T-cell (primary cell): Measurements from ENCODE around the gene TMEM39B. TPM values are rescaled to one million over a fixed set of nuclear protein-coding genes. Genes with fewer than 3 reads are reported as not detected.

ENCODE experiments used
- ATAC-seq, 4 experiments: fragments of 200-7000 bp in 3 of 4; fragments of 150-1000 bp in 1 of 4; cut with Tn5 transposase; replicated peaks in 1 of 4; 1 replicate in 3 of 4; 2 replicates in 1 of 4; pipeline ENCODE4 v1.10.0; 2021; ENCODE audit warnings: moderate library complexity in 3 of 4, mild to moderate bottlenecking in 2 of 4, moderate number of reproducible peaks in 1 of 4
- CTCF ChIA-PET, 2 donors: fragments of 300-600 bp; sonication (Branson Sonifier 250); formaldehyde crosslinking; loops; one replicate each; lab custom pipeline; 2022; ENCODE audit warnings: antibody characterized with exemption in 2 of 2; lab: Charles Lee
- POLR2A ChIA-PET, 2 donors: fragments of 300-600 bp; sonication (Branson Sonifier 250); formaldehyde crosslinking; loops; one replicate each; lab custom pipeline; 2022; ENCODE audit warnings: antibody characterized with exemption in 2 of 2; lab: Charles Lee
- DNase-seq, 35 experiments: peaks; one replicate each; pipeline versions ENCODE4 v3.0.0 to v3.0.0-alpha.2; 2013 to 2023
- H3K27ac ChIP-seq: one replicate; pipeline ENCODE4 v1.5.1; 2013; ENCODE audit warnings: low read length
- H3K27me3 ChIP-seq, 2 experiments: replicated peaks in 1 of 2; 1 replicate in 1 of 2; 2 replicates in 1 of 2; pipeline versions ENCODE4 v1.6.1 to v1.7.0; 2013; ENCODE audit warnings: low read length in 1 of 2, mixed read lengths in 1 of 2; ENCODE audit not compliant: control insufficient read depth in 2 of 2, insufficient read depth in 2 of 2; ENCODE audit errors: extremely low read depth in 1 of 2
- H3K36me3 ChIP-seq, 2 donors: 1 replicate in 1 of 2; 2 replicates in 1 of 2; pipeline versions ENCODE4 v1.6.1 to v1.7.0; 2013; ENCODE audit warnings: low read length in 1 of 2; ENCODE audit not compliant: control insufficient read depth in 2 of 2, insufficient read depth in 1 of 2; ENCODE audit errors: extremely low read depth in 1 of 2
- H3K4me1 ChIP-seq, 2 experiments: 1 replicate in 1 of 2; 2 replicates in 1 of 2; pipeline versions ENCODE4 v1.6.1 to v1.7.0; 2013; ENCODE audit warnings: low read length in 2 of 2, mixed read lengths in 1 of 2; ENCODE audit not compliant: insufficient read depth in 2 of 2, control insufficient read depth in 1 of 2; ENCODE audit errors: extremely low read depth in 1 of 2
- H3K4me3 ChIP-seq, 2 donors: 1 replicate in 1 of 2; 2 replicates in 1 of 2; pipeline versions ENCODE4 v1.5.1 to v1.7.0; 2013; ENCODE audit warnings: mild to moderate bottlenecking in 2 of 2, low read length in 1 of 2, moderate library complexity in 1 of 2; ENCODE audit not compliant: control insufficient read depth in 1 of 2; ENCODE audit errors: extremely low read depth in 1 of 2
- H3K9me3 ChIP-seq: 2 replicates; pipeline ENCODE4 v1.7.0; 2013
- H3K27ac Mint-ChIP-seq, 2 donors: one replicate each; pipeline ENCODE4 v1.8.0; 2020 to 2021; ENCODE audit warnings: mild to moderate bottlenecking in 2 of 2, mixed read lengths in 2 of 2
- H3K27me3 Mint-ChIP-seq, 2 donors: one replicate each; pipeline ENCODE4 v1.8.0; 2021 to 2022; ENCODE audit warnings: mixed read lengths in 2 of 2
- H3K36me3 Mint-ChIP-seq: one replicate; pipeline ENCODE4 v1.8.0; 2021; ENCODE audit warnings: mixed read lengths
- H3K4me1 Mint-ChIP-seq, 3 donors: one replicate each; pipeline ENCODE4 v1.8.0; 2020 to 2022; ENCODE audit warnings: mixed read lengths in 3 of 3, mild to moderate bottlenecking in 1 of 3
- H3K4me3 Mint-ChIP-seq, 3 donors: one replicate each; pipeline ENCODE4 v1.8.0; 2020 to 2022; ENCODE audit warnings: mild to moderate bottlenecking in 3 of 3, mixed read lengths in 3 of 3, moderate library complexity in 3 of 3
- H3K9me3 Mint-ChIP-seq, 3 donors: one replicate each; pipeline ENCODE4 v1.8.0; 2020 to 2022; ENCODE audit warnings: mixed read lengths in 3 of 3
- WGBS: methylation state at CpG from one replicate; pipeline ENCODE4 v1.1.5; 2013; ENCODE audit warnings: missing lambda C conversion rate; ENCODE audit not compliant: insufficient coverage; 5-methylcytosine and 5-hydroxymethylcytosine counted together
- total RNA-seq, 35 experiments: library from RNA in 6 of 35; stranded (reverse) in 6 of 35; fragments of 120-200 nt in 1 of 35; gene quantifications; one replicate each; pipeline versions ENCODE4 v1.2.1 to v1.2.4 and lab custom pipeline; 2013 to 2026

The TMEM39B gene
- total RNA-seq (10 to 100 TPM; 14.5 to 28.1 (median 24.5) TPM), total RNA-seq (lab: John Stamatoyannopoulos, UW) (5.9 to 16.9 (median 10.8) reads per million in 29 experiments)
- total RNA-seq (2013): 5.7 TPM

GRCh38 chr1:32072622-32073298 is at the start of gene TMEM39B:
TMEM39B (plus strand) TSS chr1:32072939; CDS start chr1:32073048, 109 bp downstream.
- DNase-seq: peak; percentile 85 to 97 (median 93)
- H3K27ac ChIP-seq: peak within 1 kb of the TSS; percentile 71
- peaks cover 36 to 43% (median 39%) of the 10 kb centered on the region in 3 donors for H3K4me1 Mint-ChIP-seq
- peak within 1 kb of the TSS; percentile 87 to 93 for H3K27ac Mint-ChIP-seq
- peak; percentile 85 to 91 (median 86) for ATAC-seq
- ChIA-PET CTCF (interaction anchor here (0.6 to 1.8 kb wide), 11 partner anchors 10 to 335 kb away, joined by 3 to 18 read pairs (median 6); partner anchors contain the start of genes ADGRB2 (in 1 of the 2), KPNA6 (in 1 of the 2) and MARCKSL1 (in 1 of the 2)), POLR2A (interaction anchor here (0.5 to 1.0 kb wide), 8 partner anchors 34 to 321 kb away, joined by 3 to 4 read pairs (median 3); partner anchors contain the start of genes BSDC1 (in 1 of the 2) and KPNA6 (in 1 of the 2))
- H3K27me3 ChIP-seq: no peaks in the 10 kb centered on the region
- no peaks in the 10 kb centered on the region for H3K27me3 Mint-ChIP-seq
- H3K9me3 ChIP-seq: no peaks in the 10 kb centered on the region
- WGBS: under 1% methylated on average over 66 of the region's 67 CpGs
- peaks cover 7 to 17% of the 10 kb centered on the region in 2 donors for H3K36me3 ChIP-seq
- H3K36me3 Mint-ChIP-seq: peaks cover 15% of the 10 kb centered on the region
- peak within 1 kb of the TSS; percentile 81 to 83 for H3K4me3 ChIP-seq
- H3K4me1 ChIP-seq: peaks cover 10 to 24% of the 10 kb centered on the region in 2 experiments
- H3K4me3 Mint-ChIP-seq: peak within 1 kb of the TSS; percentile 80 to 95 (median 86)
- H3K9me3 Mint-ChIP-seq: no peaks in the 10 kb centered on the region

- Mint-ChIP-seq H3K36me3 (peaks cover 12% of the 10 kb centered on the region), H3K4me1 (peaks cover 57 to 73% (median 67%) of the 10 kb centered on the region in 3 donors), H3K27ac (no peak overlapping the region), H3K9me3 (no peaks in the 10 kb centered on the region), H3K27me3 (no peaks in the 10 kb centered on the region), H3K4me3 (no peak overlapping the region)
- no peak overlapping the region for H3K27ac ChIP-seq
- no peaks in the 10 kb centered on the region for H3K27me3 ChIP-seq
- H3K4me3 ChIP-seq: no peak overlapping the region
- peaks cover 0 to 11% of the 10 kb centered on the region in 2 donors for H3K36me3 ChIP-seq
- H3K4me1 ChIP-seq: peaks cover 0 to 55% of the 10 kb centered on the region in 2 experiments
- DNase-seq (no peak), ATAC-seq (no peak)
- H3K9me3 ChIP-seq: no peaks in the 10 kb centered on the region
- 100% methylated on average over 1 of the region's 3 CpGs for WGBS
- CTCF ChIA-PET: interaction anchor here in 1 of 2 donors (0.6 to 1.1 kb wide), 3 partner anchors 19 to 88 kb away, joined by 3 to 4 read pairs (median 3); no protein-coding TSS in a partner anchor
- POLR2A ChIA-PET: interaction anchor here in 1 of 2 donors (1.1 kb wide), 1 partner anchor 30 kb away, joined by 3 read pairs; no protein-coding TSS in a partner anchor
These were observed 49.4 kb upstream of the TMEM39B start for GRCh38 chr1:32023351-32023750.

GRCh38 chr1:32025515-32025914 is 47.2 kb upstream of the TMEM39B start:
- H3K4me3 Mint-ChIP-seq: no peak overlapping the region
- DNase-seq (no peak), ATAC-seq (no peak)
- Histone ChIP-seq H3K4me1 (peaks cover 0 to 39% of the 10 kb centered on the region in 2 experiments), H3K27me3 (no peaks in the 10 kb centered on the region), H3K9me3 (no peaks in the 10 kb centered on the region), H3K4me3 (no peak overlapping the region), H3K27ac (no peak overlapping the region), H3K36me3 (peaks cover 0 to 11% of the 10 kb centered on the region in 2 donors)
- 64% methylated on average over 2 of the region's 6 CpGs for WGBS
- H3K9me3 Mint-ChIP-seq: no peaks in the 10 kb centered on the region
- ChIA-PET CTCF (no interaction called here), POLR2A (interaction anchor here in 1 of 2 donors (0.6 kb wide), 2 partner anchors 19 to 104 kb away, joined by 3 to 5 read pairs; no protein-coding TSS in a partner anchor)
- H3K36me3 Mint-ChIP-seq: peaks cover 22% of the 10 kb centered on the region
- H3K4me1 Mint-ChIP-seq: peaks cover 59 to 72% (median 65%) of the 10 kb centered on the region in 3 donors
- H3K27ac Mint-ChIP-seq: no peak overlapping the region
- H3K27me3 Mint-ChIP-seq: no peaks in the 10 kb centered on the region

GRCh38 chr1:32028746-32029145 is 44.0 kb upstream of the TMEM39B start:
- no peak for ATAC-seq
- Histone ChIP-seq H3K4me3 (no peak overlapping the region), H3K4me1 (peaks cover 0 to 25% of the 10 kb centered on the region in 2 experiments), H3K36me3 (peaks cover 0 to 33% of the 10 kb centered on the region in 2 donors), H3K27ac (no peak overlapping the region), H3K9me3 (no peaks in the 10 kb centered on the region), H3K27me3 (no peaks in the 10 kb centered on the region)
- no peak for DNase-seq
- Mint-ChIP-seq H3K4me1 (peaks cover 59 to 68% (median 67%) of the 10 kb centered on the region in 3 donors), H3K36me3 (peaks cover 39% of the 10 kb centered on the region), H3K4me3 (no peak overlapping the region), H3K27ac (peak overlapping the region in 1 of 2 donors; percentile 55), H3K9me3 (no peaks in the 10 kb centered on the region), H3K27me3 (no peaks in the 10 kb centered on the region)
- CTCF ChIA-PET: interaction anchor here in 1 of 2 donors (0.7 kb wide), 1 partner anchor 23 kb away, joined by 3 read pairs; no protein-coding TSS in a partner anchor
- WGBS: 94% methylated on average over 2 of the region's 3 CpGs
- POLR2A ChIA-PET: no interaction called here

- Histone ChIP-seq H3K27me3 (no peaks in the 10 kb centered on the region), H3K4me3 (no peak overlapping the region), H3K36me3 (peaks cover 3 to 49% of the 10 kb centered on the region in 2 donors), H3K4me1 (peaks cover 0 to 5% of the 10 kb centered on the region in 2 experiments), H3K27ac (no peak overlapping the region), H3K9me3 (no peaks in the 10 kb centered on the region)
- WGBS: 97% methylated on average over 6 of the region's 8 CpGs
- ChIA-PET CTCF (interaction anchor here (0.5 to 1.2 kb wide), 2 partner anchors 12 to 68 kb away, joined by 3 read pairs; no protein-coding TSS in a partner anchor), POLR2A (no interaction called here)
- DNase-seq (no peak), ATAC-seq (no peak)
- Mint-ChIP-seq H3K27ac (peak overlapping the region; percentile 41 to 50), H3K4me1 (peaks cover 61 to 69% (median 62%) of the 10 kb centered on the region in 3 donors), H3K27me3 (no peaks in the 10 kb centered on the region), H3K36me3 (peaks cover 50% of the 10 kb centered on the region), H3K4me3 (no peak overlapping the region), H3K9me3 (no peaks in the 10 kb centered on the region)
These were observed 41.0 kb upstream of the TMEM39B start for GRCh38 chr1:32031578-32032274.

GRCh38 chr1:32032275-32032615 is 40.5 kb upstream of the TMEM39B start:
- DNase-seq: no peak
- no peaks in the 10 kb centered on the region for H3K27me3 ChIP-seq
- peaks cover 49% of the 10 kb centered on the region for H3K36me3 Mint-ChIP-seq
- POLR2A ChIA-PET: no interaction called here
- no peak overlapping the region for H3K4me3 ChIP-seq
- ATAC-seq: no peak
- H3K4me1 Mint-ChIP-seq: peaks cover 56 to 63% (median 57%) of the 10 kb centered on the region in 3 donors
- H3K4me1 ChIP-seq: peaks cover 0 to 2% of the 10 kb centered on the region in 2 experiments
- WGBS: no CpG with 5 or more reads among the region's 2 CpGs
- no peaks in the 10 kb centered on the region for H3K9me3 ChIP-seq
- H3K27me3 Mint-ChIP-seq: no peaks in the 10 kb centered on the region
- peaks cover 8 to 54% of the 10 kb centered on the region in 2 donors for H3K36me3 ChIP-seq
- H3K4me3 Mint-ChIP-seq: no peak overlapping the region
- CTCF ChIA-PET: interaction anchor here in 1 of 2 donors (1.2 kb wide), 1 partner anchor 68 kb away, joined by 3 read pairs; no protein-coding TSS in a partner anchor
- no peaks in the 10 kb centered on the region for H3K9me3 Mint-ChIP-seq
- no peak overlapping the region for H3K27ac ChIP-seq
- peak overlapping the region in 1 of 2 donors; percentile 50 for H3K27ac Mint-ChIP-seq
